ENCODE data around the gene COX19. TPM values are rescaled to one million over a fixed set of nuclear protein-coding genes. Genes with fewer than 3 reads are reported as not detected.

Gene COX19
- total RNA-seq, 1 experiment from 2014 or later: 11.6 TPM

GRCh38 chr7:985915-986741, 10.8 kb upstream of the COX19 start:
- ATAC-seq: peak; percentile 48
- CTCF ChIA-PET: no interaction called here

GRCh38 chr7:985127-985416, 9.7 kb upstream of the COX19 start:
- H3K27ac ChIP-seq (ENCODE audit: low read length): no peak overlapping the region
- no peak for ATAC-seq
- H3F3A ChIP-seq (ENCODE audit: low read length, unreplicated experiment): no peaks in the 10 kb centered on the region
- H3K9ac ChIP-seq (ENCODE audit: low read length): no peak overlapping the region
- intact Hi-C loops (cut with micrococcal nuclease): no loop called here
- H3K36me3 ChIP-seq (ENCODE audit: low read depth, low read length): no peaks in the 10 kb centered on the region
- no peaks in the 10 kb centered on the region for H3K27me3 ChIP-seq (ENCODE audit: low read length)
- TF ChIP-seq CTCF (conservative IDR thresholded peaks at IDR 0.05; ENCODE audit: low read depth, low read length): no peak
- no peak for TF ChIP-seq EZH2phosphoT487 (IDR thresholded peaks at IDR 0.05; ENCODE audit: borderline replicate concordance, low read length)
- TF ChIP-seq EZH2 (IDR thresholded peaks at IDR 0.05; ENCODE audit: low read length, unreplicated experiment): no peak
- ChIA-PET POLR2A (ENCODE audit: unreplicated experiment) (no interaction called here), CTCF (no interaction called here)
- BruUV-seq (replicated peaks): no TSS peak
- no peak overlapping the region for H3K4me2 ChIP-seq (ENCODE audit: low read length)
- no peaks in the 10 kb centered on the region for H3K9me3 ChIP-seq (ENCODE audit: low read length)
- H4K20me1 ChIP-seq (ENCODE audit: low read length): no peaks in the 10 kb centered on the region
- no peak overlapping the region for H3K4me3 ChIP-seq (ENCODE audit: low read length)
- no peak overlapping the region for H2AFZ ChIP-seq (ENCODE audit: low read length)
- no peaks in the 10 kb centered on the region for H3K79me2 ChIP-seq (ENCODE audit: low read length)
- no peaks in the 10 kb centered on the region for H3K4me1 ChIP-seq (ENCODE audit: insufficient read depth, low read length)
- H3K9me2 ChIP-seq (replicated peaks; ENCODE audit: low read length): no peaks in the 10 kb centered on the region
- no peak for DNase-seq

More at GRCh38 chr7:985915-986741, 10.8 kb upstream of the COX19 start:
- Histone ChIP-seq H4K20me1 (ENCODE audit: low read length) (no peaks in the 10 kb centered on the region), H3F3A (ENCODE audit: low read length, unreplicated experiment) (no peaks in the 10 kb centered on the region), H3K79me2 (ENCODE audit: low read length) (no peaks in the 10 kb centered on the region), H3K9me2 (replicated peaks; ENCODE audit: low read length) (no peaks in the 10 kb centered on the region), H3K36me3 (ENCODE audit: low read depth, low read length) (no peaks in the 10 kb centered on the region), H3K27ac (ENCODE audit: low read length) (no peak overlapping the region), H3K4me1 (ENCODE audit: insufficient read depth, low read length) (no peaks in the 10 kb centered on the region), H3K27me3 (ENCODE audit: low read length) (no peaks in the 10 kb centered on the region), H3K4me2 (ENCODE audit: low read length) (no peak overlapping the region), H2AFZ (ENCODE audit: low read length) (no peak overlapping the region), H3K4me3 (ENCODE audit: low read length) (no peak overlapping the region), H3K9ac (ENCODE audit: low read length) (no peak overlapping the region), H3K9me3 (ENCODE audit: low read length) (no peaks in the 10 kb centered on the region)
- POLR2A ChIA-PET (ENCODE audit: unreplicated experiment): no interaction called here
- intact Hi-C loops (cut with micrococcal nuclease): no loop called here
- DNase-seq: peak; percentile 37
- TF ChIP-seq EZH2 (IDR thresholded peaks at IDR 0.05; ENCODE audit: low read length, unreplicated experiment) (no peak), EZH2phosphoT487 (IDR thresholded peaks at IDR 0.05; ENCODE audit: borderline replicate concordance, low read length) (no peak), CTCF (conservative IDR thresholded peaks at IDR 0.05; ENCODE audit: low read depth, low read length) (no peak)
- BruUV-seq (replicated peaks): no TSS peak

GRCh38 chr7:984361-985126, 9.2 kb upstream of the COX19 start:
- Histone ChIP-seq H2AFZ (ENCODE audit: low read length) (no peak overlapping the region), H3K9ac (ENCODE audit: low read length) (no peak overlapping the region), H3K4me1 (ENCODE audit: insufficient read depth, low read length) (no peaks in the 10 kb centered on the region), H4K20me1 (ENCODE audit: low read length) (no peaks in the 10 kb centered on the region), H3K27ac (ENCODE audit: low read length) (no peak overlapping the region), H3K36me3 (ENCODE audit: low read depth, low read length) (no peaks in the 10 kb centered on the region), H3K27me3 (ENCODE audit: low read length) (no peaks in the 10 kb centered on the region), H3K9me2 (replicated peaks; ENCODE audit: low read length) (no peaks in the 10 kb centered on the region), H3K9me3 (ENCODE audit: low read length) (no peaks in the 10 kb centered on the region), H3K79me2 (ENCODE audit: low read length) (no peaks in the 10 kb centered on the region), H3K4me3 (ENCODE audit: low read length) (no peak overlapping the region), H3K4me2 (ENCODE audit: low read length) (no peak overlapping the region), H3F3A (ENCODE audit: low read length, unreplicated experiment) (no peaks in the 10 kb centered on the region)
- no TSS peak for BruUV-seq (replicated peaks)
- ChIA-PET POLR2A (ENCODE audit: unreplicated experiment) (no interaction called here), CTCF (no interaction called here)
- no peak for TF ChIP-seq EZH2 (IDR thresholded peaks at IDR 0.05; ENCODE audit: low read length, unreplicated experiment)
- no peak for TF ChIP-seq EZH2phosphoT487 (IDR thresholded peaks at IDR 0.05; ENCODE audit: borderline replicate concordance, low read length)
- TF ChIP-seq CTCF (conservative IDR thresholded peaks at IDR 0.05; ENCODE audit: low read depth, low read length): no peak
- no peak for DNase-seq
- ATAC-seq: no peak
- intact Hi-C loops (cut with micrococcal nuclease): no loop called here

Data from PC-3 (cell line).